Heart right ventricle (tissue), 16 donors: ENCODE results near the gene HPCAL1. TPM values are rescaled to one million over a fixed set of nuclear protein-coding genes. Genes with fewer than 3 reads are reported as not detected.
A peak's percentile ranks its signal among the peaks of the same experiment; 100 is the strongest.

Source experiments
- ATAC-seq, 8 donors: fragments of 200-7000 bp; cut with Tn5 transposase; one replicate each; pipeline ENCODE4 v1.9.1; 2020; ENCODE audit warnings: mild to moderate bottlenecking in 8 of 8, moderate library complexity in 8 of 8, moderate number of reproducible peaks in 1 of 8
- DNase-seq, 2 donors: peaks; one replicate each; pipeline ENCODE4 v3.0.0-alpha.2; 2020
- H3K27ac ChIP-seq, 10 donors: fragments of 200-600 bp; sonication (generic) in 2 of 10; one replicate each; pipeline versions ENCODE4 v1.5.0 to v1.8.0; 2020 to 2022; ENCODE audit warnings: mild to moderate bottlenecking in 3 of 10
- H3K27me3 ChIP-seq, 7 donors: fragments of 200-600 bp; one replicate each; pipeline ENCODE4 v1.8.0; 2021 to 2022; ENCODE audit warnings: mild to moderate bottlenecking in 2 of 7
- H3K36me3 ChIP-seq, 9 donors: fragments of 200-600 bp; sonication (generic) in 1 of 9; one replicate each; pipeline versions ENCODE4 v1.5.0 to v1.8.0; 2020 to 2022; ENCODE audit warnings: mild to moderate bottlenecking in 2 of 9
- H3K4me1 ChIP-seq, 9 donors: fragments of 200-600 bp; sonication (generic) in 1 of 9; one replicate each; pipeline versions ENCODE4 v1.5.0 to v1.8.0; 2020 to 2022; ENCODE audit warnings: mild to moderate bottlenecking in 4 of 9
- H3K4me3 ChIP-seq, 10 donors: fragments of 200-600 bp; sonication (generic) in 2 of 10; one replicate each; pipeline versions ENCODE4 v1.5.0 to v1.8.0; 2020 to 2022; ENCODE audit warnings: mild to moderate bottlenecking in 7 of 10, moderate library complexity in 2 of 10
- H3K9me3 ChIP-seq, 11 donors: fragments of 200-600 bp in 10 of 11; sonication (generic) in 2 of 11; one replicate each; pipeline versions ENCODE4 v1.5.0 to v1.8.0; 2013 to 2022; ENCODE audit warnings: mild to moderate bottlenecking in 2 of 11, control low read depth in 1 of 11, moderate library complexity in 1 of 11
- CTCF ChIP-seq, 9 donors: fragments of 200-600 bp; sonication (generic) in 2 of 9; IDR thresholded peaks; one replicate each; pipeline versions ENCODE4 v1.5.0 to v1.8.0; 2021 to 2022; ENCODE audit warnings: antibody characterized with exemption in 9 of 9, mild to moderate bottlenecking in 5 of 9, moderate library complexity in 1 of 9
- WGBS, 2 donors: extraction: QIAGEN DNeasy Blood & Tissue Kit; methylation state at CpG; one replicate each; pipeline ENCODE4 v1.1.7; 2013; ENCODE audit warnings: inconsistent platforms in 1 of 2; 5-methylcytosine and 5-hydroxymethylcytosine counted together
- intact Hi-C, 10 donors: fragments of 100-400 bp; cut with DNase I; formaldehyde crosslinking; loops; one replicate each; pipeline versions ENCODE4 v1.11.1 to v1.14.2; 2022
- polyA plus RNA-seq, 2 donors: library from polyadenylated mRNA; stranded (reverse); fragments of 200-250 nt; gene quantifications; one replicate each; pipeline ENCODE4 v1.2.3, GENCODE V29; 2013
- total RNA-seq, 10 donors: library from RNA; stranded (reverse); fragmentation: NEBNext Ultra II Directional in 3 of 10; extraction: Animal tissue kit (Norgen Biotek cat#: 25700) in 3 of 10; gene quantifications; one replicate each; pipeline versions ENCODE4 v1.2.1 to v1.2.4, GENCODE V29; 2021 to 2023
- donor health status: Arrhythmogenic right ventricular cardiomyopathy.
- donor health status: ischemic (EF 13 %, LVEDD 7.1; RV severe dilation, severe dysfunction).
- donor health status: healthy with polysubstance abuse.
- donor health status: DM: no; HTN: yes; CAD: no.
- donor health status: DM: no; HTN: no; CAD: no.
- donor health status: ischemic (EF 25% LVEDD 6.9; RV normal size, moderate dysfunction).
- donor health status: ischemic (EF 25% LVEDD 5.7; RV mildly dilated, moderate dysfunction).
- donor health status: healthy.
- donor health status: DM: yes; HTN: yes; CAD: no.
- donor health status: Ischemic cardiomyopathy.
- donor health status: ischemic (EF 35%, LVEDD 5.7; RV mildly dilated, moderate dysfunction).
- donor health status: nonischemic (EF 11% LVEDD 7.7; RV severe dilation, severe dysfunction).
- donor health status: DM: yes; HTN: yes; CAD: no.
- donor health status: PGD.
- donor health status: ischemic (EF 29% LVEDD 5.4; RV normal size, mild dysfunction).
- donor health status: nonischemic (EF 23%, LVEDD 6.1; RV moderate dilation, normal function).

The HPCAL1 gene
- total and polyA plus RNA-seq, 12 donors = 15.8 to 49.2 (median 27.5) TPM

GRCh38 chr2:10281891-10282290, 20.8 kb upstream of the HPCAL1 start:
- H3K4me1 ChIP-seq = peaks cover 9 to 61% (median 13%) of the 10 kb centered on the region in 9 donors
- TF ChIP-seq CTCF (IDR thresholded peaks at IDR 0.05) = no peak
- no peak for DNase-seq
- intact Hi-C loops = no loop called here
- no peak overlapping the region for H3K27ac ChIP-seq
- H3K9me3 ChIP-seq = no peaks in the 10 kb centered on the region
- 79% methylated on average over 4 of the region's 4 CpGs for WGBS, 2 donors
- no peaks in the 10 kb centered on the region for H3K27me3 ChIP-seq
- no peak overlapping the region for H3K4me3 ChIP-seq
- no peak for ATAC-seq
- H3K36me3 ChIP-seq = no peaks in the 10 kb centered on the region

GRCh38 chr2:10282611-10283105, 20.0 kb upstream of the HPCAL1 start:
- 86 to 90% methylated on average over 6 of the region's 6 CpGs for WGBS, 2 donors
- Histone ChIP-seq H3K4me1 (peaks cover 9 to 59% (median 13%) of the 10 kb centered on the region in 9 donors), H3K9me3 (no peaks in the 10 kb centered on the region), H3K27me3 (no peaks in the 10 kb centered on the region), H3K36me3 (no peaks in the 10 kb centered on the region), H3K4me3 (no peak overlapping the region), H3K27ac (peak overlapping the region in 1 of 10 donors; percentile 78)
- DNase-seq (no peak), ATAC-seq (no peak)
- TF ChIP-seq CTCF (IDR thresholded peaks at IDR 0.05) = no peak
- intact Hi-C loops = no loop called here

- TF ChIP-seq CTCF (IDR thresholded peaks at IDR 0.05) = no peak
- intact Hi-C loops = no loop called here
- Histone ChIP-seq H3K4me3 (no peak overlapping the region), H3K9me3 (no peaks in the 10 kb centered on the region), H3K36me3 (no peaks in the 10 kb centered on the region), H3K27me3 (no peaks in the 10 kb centered on the region), H3K27ac (peak overlapping the region in 1 of 10 donors; percentile 78), H3K4me1 (peaks cover 9 to 52% (median 13%) of the 10 kb centered on the region in 9 donors)
- 86 to 89% methylated on average over 16 of the region's 16 CpGs for WGBS, 2 donors
- peak in 1 of 8 donors; percentile 23 for ATAC-seq
- no peak for DNase-seq
Observed at GRCh38 chr2:10283106-10284062, 19.3 kb upstream of the HPCAL1 start.

- DNase-seq (no peak), ATAC-seq (no peak)
- H3K4me3 ChIP-seq = no peak overlapping the region
- H3K36me3 ChIP-seq = no peaks in the 10 kb centered on the region
- H3K27ac ChIP-seq = peak overlapping the region in 1 of 10 donors; percentile 78
- no peaks in the 10 kb centered on the region for H3K9me3 ChIP-seq
- WGBS, 2 donors = 87 to 95% methylated on average over 16 of the region's 16 CpGs
- peaks cover 9 to 46% (median 13%) of the 10 kb centered on the region in 9 donors for H3K4me1 ChIP-seq
- H3K27me3 ChIP-seq = no peaks in the 10 kb centered on the region
- intact Hi-C loops = no loop called here
- no peak for TF ChIP-seq CTCF (IDR thresholded peaks at IDR 0.05)
Observed at GRCh38 chr2:10284108-10284870, 18.4 kb upstream of the HPCAL1 start.
